Hepatocyte (in vitro differentiated cells): Measurements from ENCODE around the gene SRGAP2C.
"Not testable (repeated sequence)": the region's sequence is repeated elsewhere in the genome, so short reads cannot be mapped to it uniquely, and the experiment has no call there.

Experiments used
- EZH2 ChIP-seq: fragments of 200-600 bp; sonication (generic); IDR thresholded peaks from 2 replicates; pipeline ENCODE4 v1.6.1; 2016; ENCODE audit warnings: antibody characterized with exemption, mild to moderate bottlenecking, borderline replicate concordance
- EZH2phosphoT487 ChIP-seq: fragments of 200-600 bp; sonication (generic); IDR thresholded peaks from one replicate; pipeline ENCODE4 v1.6.1; 2018; ENCODE audit warnings: antibody characterized with exemption, mild to moderate bottlenecking, low read depth, moderate library complexity; ENCODE audit not compliant: unreplicated experiment, severe bottlenecking
- TF ChIP-seq, protein P1 (sequence below): fragments of 200-600 bp; sonication (generic); IDR thresholded peaks from 2 replicates; pipeline ENCODE4 v1.5.1; 2016; ENCODE audit warnings: antibody characterized with exemption, mild to moderate bottlenecking; ENCODE audit not compliant: poor library complexity

DNA sequence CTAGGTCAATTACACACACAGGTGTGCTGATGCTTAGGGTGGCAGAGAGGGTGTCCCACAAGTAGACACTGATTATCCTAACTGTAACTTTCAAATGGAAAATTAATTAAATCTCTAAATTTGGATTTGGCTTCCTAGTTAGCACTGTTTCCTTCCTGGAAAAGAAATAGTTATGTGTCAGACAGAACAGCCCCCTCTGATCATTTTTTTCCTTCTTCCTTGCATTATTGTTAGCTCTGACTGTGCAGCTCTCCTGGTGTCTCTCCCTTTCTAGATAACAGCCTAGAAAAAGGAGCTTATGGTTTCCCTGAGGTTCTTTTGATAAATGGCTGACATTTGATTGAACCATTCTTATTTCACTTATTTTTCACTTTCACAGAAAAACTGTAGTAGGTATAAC is 32.0 kb upstream of the SRGAP2C start:
- TF ChIP-seq, protein P1, sequence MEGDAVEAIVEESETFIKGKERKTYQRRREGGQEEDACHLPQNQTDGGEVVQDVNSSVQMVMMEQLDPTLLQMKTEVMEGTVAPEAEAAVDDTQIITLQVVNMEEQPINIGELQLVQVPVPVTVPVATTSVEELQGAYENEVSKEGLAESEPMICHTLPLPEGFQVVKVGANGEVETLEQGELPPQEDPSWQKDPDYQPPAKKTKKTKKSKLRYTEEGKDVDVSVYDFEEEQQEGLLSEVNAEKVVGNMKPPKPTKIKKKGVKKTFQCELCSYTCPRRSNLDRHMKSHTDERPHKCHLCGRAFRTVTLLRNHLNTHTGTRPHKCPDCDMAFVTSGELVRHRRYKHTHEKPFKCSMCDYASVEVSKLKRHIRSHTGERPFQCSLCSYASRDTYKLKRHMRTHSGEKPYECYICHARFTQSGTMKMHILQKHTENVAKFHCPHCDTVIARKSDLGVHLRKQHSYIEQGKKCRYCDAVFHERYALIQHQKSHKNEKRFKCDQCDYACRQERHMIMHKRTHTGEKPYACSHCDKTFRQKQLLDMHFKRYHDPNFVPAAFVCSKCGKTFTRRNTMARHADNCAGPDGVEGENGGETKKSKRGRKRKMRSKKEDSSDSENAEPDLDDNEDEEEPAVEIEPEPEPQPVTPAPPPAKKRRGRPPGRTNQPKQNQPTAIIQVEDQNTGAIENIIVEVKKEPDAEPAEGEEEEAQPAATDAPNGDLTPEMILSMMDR: not testable (repeated sequence)
- TF ChIP-seq EZH2, EZH2phosphoT487: not testable (repeated sequence)
